Activated CD4-positive, alpha-beta memory T cell treated with anti-CD3 and anti-CD28 coated beads, Interleukin-2, amount 10 ng/mL, durations not matched to agents 7 days and 5 days (primary cell): ENCODE measurements around the gene AKAP13. TPM values are rescaled to one million over a fixed set of nuclear protein-coding genes. Genes with fewer than 3 reads are reported as not detected.

ENCODE experiments used
- CTCF ChIA-PET: fragments of 350-600 bp; sonication (Branson Sonifier 250); formaldehyde crosslinking; loops from one replicate; lab custom pipeline; 2021; ENCODE audit warnings: antibody characterized with exemption, inconsistent platforms; lab: Charles Lee
- POLR2A ChIA-PET: fragments of 350-600 bp; sonication (Branson Sonifier 250); formaldehyde crosslinking; loops from one replicate; lab custom pipeline; 2021; ENCODE audit warnings: antibody characterized with exemption; lab: Charles Lee
- DNase-seq: peaks from one replicate; pipeline ENCODE4 v3.0.0-alpha.2; 2020
- H3K27ac Mint-ChIP-seq: one replicate; pipeline ENCODE4 v1.8.0; 2021; ENCODE audit warnings: mild to moderate bottlenecking, mixed read lengths
- H3K27me3 Mint-ChIP-seq: one replicate; pipeline ENCODE4 v1.8.0; 2021; ENCODE audit warnings: mixed read lengths
- H3K36me3 Mint-ChIP-seq: one replicate; pipeline ENCODE4 v1.8.0; 2021; ENCODE audit warnings: low read depth, mixed read lengths
- H3K4me1 Mint-ChIP-seq: one replicate; pipeline ENCODE4 v1.8.0; 2021; ENCODE audit warnings: mixed read lengths
- H3K4me3 Mint-ChIP-seq: one replicate; pipeline ENCODE4 v1.8.0; 2021; ENCODE audit warnings: mild to moderate bottlenecking, mixed read lengths
- H3K9me3 Mint-ChIP-seq: one replicate; pipeline ENCODE4 v1.8.0; 2021; ENCODE audit warnings: mixed read lengths
- total RNA-seq, 2 experiments: library from RNA; stranded (reverse); gene quantifications; one replicate each; pipeline ENCODE4 v1.2.3, GENCODE V29; 2021

AKAP13 gene
- total RNA-seq, 2 experiments from 2014 or later: 153 to 170 TPM

GRCh38 chr15:85746641-85747040 lies 366.2 kb downstream of the AKAP13 start:
- POLR2A ChIA-PET: no interaction called here

GRCh38 chr15:85748176-85748575 lies 367.8 kb downstream of the AKAP13 start:
- no peak overlapping the region for H3K27ac Mint-ChIP-seq
- no peak for DNase-seq
- peaks cover 49% of the 10 kb centered on the region for H3K36me3 Mint-ChIP-seq

More at GRCh38 chr15:85746641-85747040, 366.2 kb downstream of the AKAP13 start:
- CTCF ChIA-PET: interaction anchor here (0.6 kb wide), 1 partner anchor 16 kb away, joined by 5 read pairs; no protein-coding TSS in a partner anchor
- Mint-ChIP-seq H3K4me1 (no peaks in the 10 kb centered on the region), H3K36me3 (peaks cover 63% of the 10 kb centered on the region), H3K9me3 (no peaks in the 10 kb centered on the region), H3K4me3 (no peak overlapping the region), H3K27me3 (no peaks in the 10 kb centered on the region), H3K27ac (no peak overlapping the region)
- DNase-seq: no peak

GRCh38 chr15:85748729-85749128 lies 368.3 kb downstream of the AKAP13 start:
- DNase-seq: no peak
- H3K27ac Mint-ChIP-seq: no peak overlapping the region

More at GRCh38 chr15:85748176-85748575, 367.8 kb downstream of the AKAP13 start:
- POLR2A ChIA-PET: no interaction called here
- Mint-ChIP-seq H3K4me3 (no peak overlapping the region), H3K9me3 (no peaks in the 10 kb centered on the region), H3K4me1 (peaks cover 2% of the 10 kb centered on the region), H3K27me3 (no peaks in the 10 kb centered on the region)
- CTCF ChIA-PET: no interaction called here

GRCh38 chr15:85749261-85750151 lies 369.1 kb downstream of the AKAP13 start:
- Mint-ChIP-seq H3K36me3 (peaks cover 36% of the 10 kb centered on the region), H3K9me3 (no peaks in the 10 kb centered on the region), H3K4me1 (peaks cover 2% of the 10 kb centered on the region), H3K27ac (no peak overlapping the region), H3K4me3 (no peak overlapping the region), H3K27me3 (no peaks in the 10 kb centered on the region)
- CTCF ChIA-PET: interaction anchor here (0.6 to 1.1 kb wide), 2 partner anchors 17 to 20 kb away, joined by 3 read pairs; no protein-coding TSS in a partner anchor
- POLR2A ChIA-PET: no interaction called here
- DNase-seq: no peak

More at GRCh38 chr15:85748729-85749128, 368.3 kb downstream of the AKAP13 start:
- Mint-ChIP-seq H3K9me3 (no peaks in the 10 kb centered on the region), H3K4me1 (peaks cover 2% of the 10 kb centered on the region), H3K4me3 (no peak overlapping the region), H3K36me3 (peaks cover 43% of the 10 kb centered on the region), H3K27me3 (no peaks in the 10 kb centered on the region)
- CTCF ChIA-PET: no interaction called here
- POLR2A ChIA-PET: no interaction called here

GRCh38 chr15:85750319-85751290 lies 370.2 kb downstream of the AKAP13 start:
- Mint-ChIP-seq H3K9me3 (no peaks in the 10 kb centered on the region), H3K4me3 (no peak overlapping the region), H3K4me1 (peaks cover 2% of the 10 kb centered on the region), H3K36me3 (peaks cover 25% of the 10 kb centered on the region), H3K27ac (peak overlapping the region; percentile 16), H3K27me3 (no peaks in the 10 kb centered on the region)
- DNase-seq: no peak
- CTCF ChIA-PET: interaction anchor here (1.1 kb wide), 1 partner anchor 21 kb away, joined by 3 read pairs; no protein-coding TSS in a partner anchor
- POLR2A ChIA-PET: no interaction called here

GRCh38 chr15:85751291-85752123 lies 371.1 kb downstream of the AKAP13 start:
- Mint-ChIP-seq H3K36me3 (peaks cover 18% of the 10 kb centered on the region), H3K4me1 (peaks cover 2% of the 10 kb centered on the region), H3K4me3 (no peak overlapping the region), H3K27ac (no peak overlapping the region), H3K27me3 (no peaks in the 10 kb centered on the region), H3K9me3 (no peaks in the 10 kb centered on the region)
- DNase-seq: no peak
- CTCF ChIA-PET: interaction anchor here (1.0 kb wide), 1 partner anchor 13 kb away, joined by 3 read pairs; no protein-coding TSS in a partner anchor
- POLR2A ChIA-PET: interaction anchor here (0.6 kb wide), 1 partner anchor 16 kb away, joined by 3 read pairs; no protein-coding TSS in a partner anchor

GRCh38 chr15:85752124-85752475 lies 371.7 kb downstream of the AKAP13 start:
- Mint-ChIP-seq H3K4me1 (peaks cover 2% of the 10 kb centered on the region), H3K27me3 (no peaks in the 10 kb centered on the region), H3K9me3 (no peaks in the 10 kb centered on the region), H3K4me3 (no peak overlapping the region), H3K27ac (no peak overlapping the region), H3K36me3 (peaks cover 12% of the 10 kb centered on the region)
- DNase-seq: no peak
- ChIA-PET CTCF (interaction anchor here (1.0 kb wide), 1 partner anchor 14 kb away, joined by 3 read pairs; no protein-coding TSS in a partner anchor), POLR2A (interaction anchor here (0.6 kb wide), 1 partner anchor 17 kb away, joined by 3 read pairs; no protein-coding TSS in a partner anchor)

- H3K27ac Mint-ChIP-seq: no peak overlapping the region
- H3K4me1 Mint-ChIP-seq: peaks cover 2% of the 10 kb centered on the region
- no peak for DNase-seq
- H3K9me3 Mint-ChIP-seq: no peaks in the 10 kb centered on the region
- H3K36me3 Mint-ChIP-seq: peaks cover 8% of the 10 kb centered on the region
- H3K27me3 Mint-ChIP-seq: no peaks in the 10 kb centered on the region
- ChIA-PET CTCF (interaction anchor here (1.0 kb wide), 1 partner anchor 14 kb away, joined by 3 read pairs; no protein-coding TSS in a partner anchor), POLR2A (no interaction called here)
- no peak overlapping the region for H3K4me3 Mint-ChIP-seq
These were observed 372.1 kb downstream of the AKAP13 start for GRCh38 chr15:85752491-85752961.

GRCh38 chr15:85753261-85753660 lies 372.9 kb downstream of the AKAP13 start:
- ChIA-PET POLR2A (no interaction called here), CTCF (no interaction called here)
- peaks cover 2% of the 10 kb centered on the region for H3K4me1 Mint-ChIP-seq
- DNase-seq: no peak
- peaks cover 8% of the 10 kb centered on the region for H3K36me3 Mint-ChIP-seq
- H3K9me3 Mint-ChIP-seq: no peaks in the 10 kb centered on the region
- H3K27me3 Mint-ChIP-seq: no peaks in the 10 kb centered on the region
- no peak overlapping the region for H3K27ac Mint-ChIP-seq
- no peak overlapping the region for H3K4me3 Mint-ChIP-seq

- Mint-ChIP-seq H3K4me1 (peaks cover 2% of the 10 kb centered on the region), H3K36me3 (peaks cover 8% of the 10 kb centered on the region), H3K9me3 (no peaks in the 10 kb centered on the region), H3K27me3 (no peaks in the 10 kb centered on the region), H3K4me3 (no peak overlapping the region), H3K27ac (no peak overlapping the region)
- ChIA-PET CTCF (interaction anchor here (0.6 kb wide), 1 partner anchor 41 kb away, joined by 3 read pairs; no protein-coding TSS in a partner anchor), POLR2A (interaction anchor here (2.0 kb wide), 1 partner anchor 40 kb away, joined by 5 read pairs; the partner anchor contains the start of gene KLHL25)
- no peak for DNase-seq
These were observed 373.5 kb downstream of the AKAP13 start for GRCh38 chr15:85753791-85754452.

- DNase-seq: no peak
- Mint-ChIP-seq H3K4me3 (no peak overlapping the region), H3K4me1 (peaks cover 2% of the 10 kb centered on the region), H3K9me3 (no peaks in the 10 kb centered on the region), H3K27me3 (no peaks in the 10 kb centered on the region), H3K27ac (no peak overlapping the region), H3K36me3 (peaks cover 2% of the 10 kb centered on the region)
- CTCF ChIA-PET: no interaction called here
- POLR2A ChIA-PET: interaction anchor here (2.0 kb wide), 1 partner anchor 39 kb away, joined by 5 read pairs; the partner anchor contains the start of gene KLHL25
These were observed 374.6 kb downstream of the AKAP13 start for GRCh38 chr15:85754989-85755388.
